Measurements from ENCODE around the gene ZNF212. TPM values are rescaled to one million over a fixed set of nuclear protein-coding genes. Genes with fewer than 3 reads are reported as not detected.
"Not testable (repeated sequence)": the region's sequence is repeated elsewhere in the genome, so short reads cannot be mapped to it uniquely, and the experiment has no call there.

Gene ZNF212
- total RNA-seq, 1 experiment from 2014 or later = 11.5 TPM

DNA sequence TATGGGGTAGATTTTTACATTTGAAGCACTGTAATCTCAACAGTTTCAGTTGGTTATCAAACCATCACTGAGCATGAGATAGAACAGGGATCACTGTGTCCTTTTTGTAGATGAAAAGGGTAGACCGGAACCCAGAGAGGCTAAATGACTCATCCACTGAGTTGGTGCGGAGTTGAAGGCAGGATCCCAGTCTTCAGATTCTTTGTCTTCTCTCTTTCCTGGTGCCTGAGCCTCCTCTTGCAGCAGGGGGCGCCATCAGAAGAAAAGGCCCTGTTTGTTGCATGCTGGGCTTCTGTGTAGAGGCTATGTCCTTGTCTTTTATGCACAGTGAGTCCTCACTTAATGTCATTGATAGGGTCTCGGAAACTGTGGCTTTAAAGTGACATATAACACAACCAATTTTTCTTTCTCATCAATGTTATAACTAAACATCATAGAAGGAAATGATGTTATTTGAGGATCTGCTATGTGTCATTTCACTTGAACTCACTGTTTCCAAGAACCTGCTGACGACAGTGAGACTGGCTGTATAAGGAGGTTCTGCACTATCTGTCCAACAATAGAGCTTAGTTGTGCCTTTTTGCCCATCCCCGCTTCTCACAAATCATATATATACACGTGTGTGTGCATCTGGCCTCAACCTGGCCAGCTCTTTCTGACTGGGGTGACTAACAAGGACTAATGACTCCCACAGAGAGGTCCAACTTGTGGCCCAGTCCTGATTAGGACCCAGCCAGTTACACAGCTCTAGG is 29.8 kb upstream of the ZNF212 start:
- Histone ChIP-seq H3K9me3 (replicated peaks) (no peaks in the 10 kb centered on the region), H3K4me3 (no peak overlapping the region), H3K27me3 (no peaks in the 10 kb centered on the region), H3K27ac (no peak overlapping the region), H3K36me3 (peaks cover 84% of the 10 kb centered on the region), H3K4me1 (no peaks in the 10 kb centered on the region)
- peak; percentile 60 to 75 for DNase-seq

DNA sequence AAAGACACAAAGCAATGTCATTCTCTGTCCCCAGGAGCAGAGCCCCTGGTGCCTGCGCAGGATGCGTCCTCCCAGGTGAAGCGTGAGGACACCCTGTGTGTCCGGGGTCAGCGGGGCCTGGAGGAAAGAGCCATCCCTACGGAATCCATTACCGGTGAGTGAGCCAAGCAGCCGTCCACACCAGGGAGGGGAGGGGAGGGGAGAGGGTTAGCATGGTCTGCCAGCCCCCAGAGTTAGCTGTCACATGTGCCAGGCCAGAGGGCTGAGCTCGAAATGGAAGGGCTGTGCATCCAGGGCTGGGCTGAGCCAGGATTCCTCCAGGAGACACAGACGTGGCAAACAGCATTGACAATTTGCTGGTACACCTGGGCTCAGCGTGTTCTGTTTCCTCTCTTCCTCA is 28.9 kb upstream of the ZNF212 start:
- no peak overlapping the region for H3K4me3 ChIP-seq
- H3K9me3 ChIP-seq (replicated peaks) = no peaks in the 10 kb centered on the region
- no peaks in the 10 kb centered on the region for H3K27me3 ChIP-seq
- H3K36me3 ChIP-seq = peaks cover 80% of the 10 kb centered on the region
- DNase-seq = no peak
- no peaks in the 10 kb centered on the region for H3K4me1 ChIP-seq
- no peak overlapping the region for H3K27ac ChIP-seq

DNA sequence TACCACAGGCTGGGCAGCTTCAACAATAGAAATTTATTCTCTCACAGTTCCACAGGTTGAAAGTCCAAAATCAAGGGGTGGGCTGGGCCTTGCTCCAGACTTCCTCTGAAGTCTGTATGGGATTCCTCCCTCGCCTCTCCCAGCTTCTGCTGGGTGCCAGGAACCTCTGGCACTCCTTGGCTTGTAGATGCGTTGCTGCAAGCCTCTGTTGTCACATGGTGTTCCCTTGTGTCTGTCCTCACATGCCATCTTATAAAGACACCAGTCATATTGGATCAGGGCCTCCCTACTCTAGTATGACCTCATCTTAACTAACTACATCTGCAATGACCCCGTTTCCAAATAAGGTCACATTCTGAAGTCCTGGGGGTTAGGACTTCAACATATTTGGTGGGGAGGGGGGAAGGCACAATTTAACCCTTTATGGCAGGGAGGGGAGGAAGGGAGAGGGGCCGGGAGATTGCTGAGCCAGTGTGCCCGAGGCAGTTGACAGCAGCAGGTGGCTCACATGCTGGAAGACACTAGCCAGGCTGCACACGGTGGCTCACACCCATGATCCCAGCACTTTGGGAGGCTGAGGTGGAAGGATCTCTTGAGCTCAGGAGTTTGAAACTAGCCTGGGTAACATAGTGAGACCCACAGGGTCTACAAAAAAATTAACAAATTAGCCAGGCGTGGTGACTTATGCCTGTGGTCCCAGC is 25.3 kb upstream of the ZNF212 start:
- Histone ChIP-seq H3K36me3 (peaks cover 78% of the 10 kb centered on the region), H3K27me3 (no peaks in the 10 kb centered on the region), H3K27ac (no peak overlapping the region), H3K4me3 (no peak overlapping the region), H3K4me1 (no peaks in the 10 kb centered on the region), H3K9me3 (replicated peaks) (no peaks in the 10 kb centered on the region)
- DNase-seq = no peak

DNA sequence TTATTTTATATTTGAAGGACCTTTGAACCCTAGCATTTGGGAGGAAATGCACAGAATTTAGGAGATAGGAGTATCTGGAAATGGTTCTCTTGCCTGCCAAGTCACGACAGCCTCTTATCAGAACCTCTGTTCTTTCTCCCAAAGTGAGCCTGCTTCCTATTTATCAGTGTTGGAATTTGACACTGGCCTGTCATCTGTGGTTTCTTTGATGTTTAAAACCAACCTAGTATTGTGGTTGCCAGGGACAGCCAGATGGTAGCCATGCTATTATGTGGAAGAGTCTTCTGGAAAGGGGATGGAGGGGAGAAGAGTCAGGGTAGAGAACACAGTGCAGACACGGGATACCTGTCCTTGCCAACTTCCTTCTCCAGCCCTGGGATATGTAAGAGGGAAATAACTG is 23.0 kb upstream of the ZNF212 start:
- Histone ChIP-seq H3K4me3 (no peak overlapping the region), H3K9me3 (replicated peaks) (no peaks in the 10 kb centered on the region), H3K4me1 (no peaks in the 10 kb centered on the region), H3K36me3 (peaks cover 78% of the 10 kb centered on the region), H3K27me3 (no peaks in the 10 kb centered on the region), H3K27ac (no peak overlapping the region)
- DNase-seq = no peak

DNA sequence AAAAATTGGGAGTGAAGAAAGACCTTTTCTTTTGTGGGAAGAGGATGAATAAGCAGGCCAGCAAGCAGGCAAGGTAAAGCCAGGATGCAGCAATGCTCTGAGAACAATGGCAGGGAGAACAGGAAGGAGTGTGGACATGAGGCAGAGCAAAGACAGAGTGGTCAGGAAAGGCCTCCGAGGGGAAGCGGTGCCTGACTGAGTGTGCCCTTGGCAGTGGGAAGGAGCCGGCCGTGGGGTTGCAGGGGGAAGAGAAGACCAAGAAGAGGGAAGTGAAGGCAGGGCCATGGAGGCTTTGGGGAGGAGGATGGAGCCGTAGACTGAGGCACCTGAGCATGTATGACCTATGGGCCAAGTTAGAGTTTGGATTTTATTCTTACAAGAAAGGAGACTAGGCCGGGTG is 21.9 kb upstream of the ZNF212 start:
- Histone ChIP-seq H3K4me1 (no peaks in the 10 kb centered on the region), H3K4me3 (no peak overlapping the region), H3K27ac (no peak overlapping the region), H3K36me3 (peaks cover 75% of the 10 kb centered on the region), H3K27me3 (no peaks in the 10 kb centered on the region), H3K9me3 (replicated peaks) (no peaks in the 10 kb centered on the region)
- no peak for DNase-seq

DNA sequence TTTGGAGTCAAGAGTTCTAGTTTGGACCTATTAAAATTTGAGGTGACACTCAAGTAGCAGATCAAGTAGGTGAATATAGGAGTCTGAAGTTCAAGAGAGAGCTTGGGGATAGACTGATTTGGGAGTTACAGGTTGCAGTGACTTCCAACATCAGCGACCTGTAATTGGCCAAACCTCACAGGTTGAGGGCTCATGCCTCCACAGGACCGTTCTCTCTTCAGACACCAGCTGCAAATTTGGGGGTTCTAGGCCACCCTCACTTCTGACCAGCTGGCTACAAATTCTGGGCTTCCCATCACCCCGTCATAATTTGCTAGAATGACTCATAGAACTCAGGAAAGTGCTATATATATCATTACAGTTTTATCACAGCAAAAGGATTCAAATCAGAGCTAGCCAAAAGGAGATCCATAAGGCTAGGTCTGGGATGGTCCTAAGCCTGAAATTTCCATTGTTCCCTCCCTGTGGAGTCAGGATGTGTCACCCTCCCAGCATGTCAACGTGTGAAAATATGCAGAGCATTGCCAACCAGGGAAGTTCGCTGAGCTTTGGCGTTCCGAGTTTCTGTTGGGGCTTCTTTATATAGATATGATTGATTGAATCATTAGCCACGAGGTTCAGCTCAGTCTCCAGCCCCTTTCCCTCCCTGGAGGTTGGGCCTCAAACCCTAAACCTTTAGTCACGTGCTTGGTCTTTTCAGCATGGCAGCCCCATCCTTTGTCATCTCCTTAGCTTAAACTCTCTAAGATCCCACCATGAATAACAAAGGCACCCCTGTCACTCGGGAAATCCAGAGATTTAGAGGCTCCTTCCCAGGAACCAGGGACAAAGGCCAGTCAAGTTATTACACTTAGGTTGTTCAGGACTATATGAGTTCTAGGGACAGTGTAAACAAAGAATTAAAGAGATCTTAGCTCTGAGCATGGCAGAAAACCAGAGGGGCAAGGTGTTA is 20.7 kb upstream of the ZNF212 start:
- Histone ChIP-seq H3K27ac (no peak overlapping the region), H3K36me3 (peaks cover 75% of the 10 kb centered on the region)
- DNase-seq = no peak

DNA sequence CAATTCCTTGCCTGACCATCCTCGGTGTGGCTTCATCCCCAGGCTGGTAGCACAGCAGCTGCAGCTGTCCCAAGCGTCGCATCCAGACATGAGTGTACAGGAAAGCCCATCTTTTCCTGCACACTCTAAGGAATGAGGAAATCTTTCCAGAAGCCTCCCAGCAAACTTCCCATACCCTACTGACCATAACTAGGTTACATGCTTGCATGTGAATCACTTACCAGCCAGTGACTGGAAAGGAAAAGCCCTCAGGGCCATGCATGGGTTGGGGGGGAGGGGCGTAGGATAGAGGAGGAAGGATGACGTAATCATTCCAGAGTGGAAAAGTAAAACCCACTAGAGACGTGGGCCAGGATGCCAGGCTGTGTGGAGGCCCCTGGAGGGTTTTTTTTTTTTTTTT is 18.9 kb upstream of the ZNF212 start:
- Histone ChIP-seq H3K4me1 (no peaks in the 10 kb centered on the region), H3K27me3 (no peaks in the 10 kb centered on the region), H3K36me3 (peaks cover 76% of the 10 kb centered on the region), H3K4me3 (no peak overlapping the region), H3K9me3 (replicated peaks) (no peaks in the 10 kb centered on the region), H3K27ac (no peak overlapping the region)
- peak in 1 of 2 experiments; percentile 27 for DNase-seq

More for the DNA sequence above, 20.7 kb upstream of the ZNF212 start:
- Histone ChIP-seq H3K27me3 (no peaks in the 10 kb centered on the region), H3K4me1 (no peaks in the 10 kb centered on the region), H3K9me3 (replicated peaks) (no peaks in the 10 kb centered on the region), H3K4me3 (no peak overlapping the region)

DNA sequence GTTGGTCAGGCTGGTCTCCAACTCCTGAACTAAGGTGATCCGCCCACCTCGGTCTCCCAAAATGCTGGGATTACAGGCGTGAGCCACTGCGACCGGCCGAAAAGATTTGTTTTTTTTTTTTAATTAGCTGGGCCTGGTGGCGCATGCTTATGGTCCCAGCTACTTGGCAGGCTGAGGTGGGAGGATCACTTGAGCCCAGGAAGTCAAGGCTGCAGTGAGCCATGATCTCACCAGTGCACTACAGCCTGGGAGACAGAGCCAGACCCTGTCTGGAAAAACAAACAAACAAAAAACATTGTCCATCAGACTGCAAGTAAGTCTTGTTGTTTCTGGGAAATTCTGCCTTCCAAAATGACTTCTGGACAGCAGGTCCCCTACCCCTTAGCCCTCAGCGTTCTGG is 16.3 kb upstream of the ZNF212 start:
- no peaks in the 10 kb centered on the region for H3K9me3 ChIP-seq (replicated peaks)
- H3K4me3 ChIP-seq = no peak overlapping the region
- no peak overlapping the region for H3K27ac ChIP-seq
- H3K27me3 ChIP-seq = no peaks in the 10 kb centered on the region
- DNase-seq = no peak
- H3K4me1 ChIP-seq = no peaks in the 10 kb centered on the region
- H3K36me3 ChIP-seq = peaks cover 60% of the 10 kb centered on the region

DNA sequence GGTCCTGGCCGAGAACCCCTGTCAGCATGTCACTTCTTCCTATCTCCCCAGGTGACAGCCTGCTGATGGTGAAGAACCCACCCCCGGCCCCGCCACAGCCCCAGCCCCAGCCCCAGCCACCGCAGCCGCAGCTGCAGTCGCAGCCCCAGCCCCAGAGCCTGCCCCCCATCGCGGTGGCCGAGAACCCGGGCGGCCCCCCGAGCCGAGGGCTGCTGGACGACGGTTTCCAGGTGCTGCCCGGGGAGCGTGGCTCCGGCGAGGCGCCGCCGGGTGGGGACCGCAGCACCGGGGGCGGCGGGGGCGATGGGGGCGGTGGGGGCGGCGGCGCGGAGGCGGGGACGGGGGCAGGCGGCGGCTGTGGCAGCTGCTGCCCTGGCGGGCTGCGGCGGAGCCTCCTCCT is 15.7 kb upstream of the ZNF212 start:
- Histone ChIP-seq H3K27me3 (no peaks in the 10 kb centered on the region), H3K36me3 (peaks cover 54% of the 10 kb centered on the region), H3K27ac (no peak overlapping the region), H3K4me1 (no peaks in the 10 kb centered on the region), H3K9me3 (replicated peaks) (no peaks in the 10 kb centered on the region), H3K4me3 (no peak overlapping the region)
- no peak for DNase-seq

DNA sequence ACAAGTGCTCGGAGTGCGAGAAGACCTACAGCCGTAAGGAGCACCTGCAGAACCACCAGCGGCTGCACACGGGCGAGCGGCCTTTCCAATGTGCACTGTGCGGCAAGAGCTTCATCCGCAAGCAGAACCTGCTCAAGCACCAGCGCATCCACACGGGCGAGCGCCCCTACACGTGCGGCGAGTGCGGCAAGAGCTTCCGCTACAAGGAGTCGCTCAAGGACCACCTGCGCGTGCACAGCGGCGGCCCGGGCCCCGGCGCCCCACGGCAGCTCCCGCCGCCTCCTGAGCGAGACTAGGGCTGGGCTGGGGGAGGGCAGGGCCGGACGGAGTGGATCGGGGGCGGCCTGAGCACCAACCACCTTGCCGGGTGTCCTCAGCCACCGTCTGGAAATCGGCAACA is 15.1 kb upstream of the ZNF212 start:
- no peaks in the 10 kb centered on the region for H3K27me3 ChIP-seq
- H3K36me3 ChIP-seq = peaks cover 48% of the 10 kb centered on the region
- H3K4me1 ChIP-seq = no peaks in the 10 kb centered on the region
- no peaks in the 10 kb centered on the region for H3K9me3 ChIP-seq (replicated peaks)
- H3K4me3 ChIP-seq = no peak overlapping the region
- H3K27ac ChIP-seq = no peak overlapping the region
- DNase-seq = no peak

DNA sequence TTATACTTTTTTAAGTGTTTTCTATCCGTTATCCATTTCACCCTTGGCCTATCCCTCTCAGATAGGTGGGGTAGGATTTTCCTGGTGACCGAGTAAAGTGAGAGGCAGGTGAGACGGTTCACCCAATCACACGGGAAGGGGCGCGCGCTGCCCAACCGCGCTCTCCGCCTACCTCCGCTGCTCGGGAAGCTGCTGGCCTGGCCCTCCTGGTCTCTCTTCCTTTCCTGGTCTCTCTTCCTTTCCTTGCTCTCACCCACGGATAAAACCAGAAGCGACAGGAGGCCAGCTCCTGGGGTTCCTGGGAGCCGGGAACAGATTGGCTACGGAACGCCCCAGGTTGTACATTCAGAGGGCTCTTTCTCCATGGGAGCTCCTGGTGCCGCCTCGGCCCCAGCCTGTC is 14.3 kb upstream of the ZNF212 start:
- Histone ChIP-seq H3K9me3 (replicated peaks) (no peaks in the 10 kb centered on the region), H3K27me3 (no peaks in the 10 kb centered on the region), H3K4me3 (no peak overlapping the region), H3K27ac (no peak overlapping the region), H3K36me3 (peaks cover 41% of the 10 kb centered on the region), H3K4me1 (no peaks in the 10 kb centered on the region)
- DNase-seq = no peak

DNA sequence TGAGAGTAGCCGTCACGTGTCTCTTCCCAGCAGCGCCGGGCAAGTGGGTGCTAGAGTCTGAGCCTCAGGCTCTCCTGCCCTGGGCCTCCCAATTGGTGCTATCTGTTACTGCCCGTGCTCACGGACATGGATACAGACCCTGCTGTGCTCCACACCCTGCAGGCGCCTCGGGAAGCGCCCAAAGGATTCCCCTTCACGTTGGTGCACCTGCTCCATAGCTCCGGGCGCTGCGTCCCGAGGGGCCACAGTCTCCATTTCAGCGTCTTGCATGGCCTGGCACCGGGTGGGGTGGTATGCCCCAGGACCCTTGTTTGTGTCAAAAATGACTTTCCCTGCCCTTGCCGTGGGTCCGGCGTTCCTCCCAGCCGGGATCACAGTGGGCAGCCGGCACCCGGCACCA is 13.8 kb upstream of the ZNF212 start:
- Histone ChIP-seq H3K4me1 (no peaks in the 10 kb centered on the region), H3K27ac (no peak overlapping the region), H3K9me3 (replicated peaks) (no peaks in the 10 kb centered on the region), H3K27me3 (no peaks in the 10 kb centered on the region), H3K36me3 (peaks cover 38% of the 10 kb centered on the region), H3K4me3 (no peak overlapping the region)
- DNase-seq = no peak

DNA sequence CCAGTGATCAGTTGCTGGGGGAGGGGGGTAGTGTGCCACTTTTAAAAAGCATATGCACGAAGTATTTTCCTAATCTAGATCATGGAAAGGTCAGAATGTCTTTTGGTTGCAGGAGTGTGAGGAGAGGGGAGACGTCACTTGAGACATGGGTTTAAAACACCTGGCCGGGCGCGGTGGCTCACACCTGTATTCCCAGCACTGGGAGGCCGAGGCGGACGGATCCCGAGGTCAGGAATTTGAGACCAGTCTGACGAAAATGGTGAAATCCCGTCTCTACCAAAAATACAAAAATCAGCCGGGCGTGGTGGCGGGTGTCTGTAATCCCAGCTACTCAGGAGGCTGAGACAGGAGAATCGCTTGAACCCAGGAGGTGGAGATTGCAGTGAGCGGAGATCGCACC is 13.1 kb upstream of the ZNF212 start:
- H3K4me1 ChIP-seq; H3K27me3 ChIP-seq; DNase-seq; H3K4me3 ChIP-seq; H3K9me3 ChIP-seq (replicated peaks); H3K27ac ChIP-seq: not testable (repeated sequence)
- peaks cover 33% of the 10 kb centered on the region for H3K36me3 ChIP-seq

DNA sequence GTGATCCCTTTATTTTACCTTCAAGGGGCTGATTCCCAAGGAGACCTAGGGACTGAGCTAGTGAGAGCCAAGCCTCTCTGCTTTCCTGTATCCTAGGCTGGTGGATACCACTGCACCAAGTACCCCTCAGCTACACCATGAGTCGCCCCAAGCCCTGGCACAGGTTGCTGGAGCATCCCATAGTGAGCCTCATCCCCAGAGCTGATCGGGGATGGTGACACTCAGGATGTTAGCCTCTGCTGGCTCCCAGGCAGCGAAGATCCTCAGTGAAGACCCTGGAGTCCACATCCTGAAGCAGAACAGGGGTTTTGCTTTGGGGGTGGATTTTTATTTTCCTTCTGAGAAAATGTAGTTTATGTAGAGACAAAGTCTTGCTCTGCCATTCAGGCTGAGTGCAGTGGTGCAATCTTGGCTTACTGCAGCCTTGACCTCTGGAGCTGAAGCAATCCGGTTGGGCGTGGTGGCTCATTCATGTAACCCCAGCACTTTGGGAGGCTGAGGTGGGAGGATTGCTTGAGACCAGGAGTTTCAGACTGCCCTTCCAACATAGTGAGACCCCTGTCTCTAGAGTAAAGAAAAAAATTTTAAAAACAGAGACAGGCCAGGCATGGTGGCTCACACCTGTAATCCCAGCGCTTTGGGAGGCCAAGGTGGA is 12.5 kb upstream of the ZNF212 start:
- H3K4me1 ChIP-seq = no peaks in the 10 kb centered on the region
- H3K9me3 ChIP-seq (replicated peaks) = no peaks in the 10 kb centered on the region
- DNase-seq = no peak

More for the DNA sequence above, 12.5 kb upstream of the ZNF212 start:
- Histone ChIP-seq H3K27ac (no peak overlapping the region), H3K27me3 (no peaks in the 10 kb centered on the region), H3K36me3 (peaks cover 29% of the 10 kb centered on the region), H3K4me3 (no peak overlapping the region)

Measured in SJCRH30 (cell line).